H1 (cell line): ENCODE data around the gene PRG2. TPM values are rescaled to one million over a fixed set of nuclear protein-coding genes. Genes with fewer than 3 reads are reported as not detected.

Source experiments
- CTCF ChIA-PET: fragments of 300-600 bp; sonication (Branson Sonifier 250); formaldehyde crosslinking; loops from one replicate; lab custom pipeline; 2021; ENCODE audit not compliant: partially characterized antibody; lab: Charles Lee
- POLR2A ChIA-PET: fragments of 300-600 bp; sonication (Branson Sonifier 250); formaldehyde crosslinking; loops from one replicate; lab custom pipeline; 2021; ENCODE audit warnings: inconsistent platforms; ENCODE audit not compliant: partially characterized antibody; lab: Charles Lee
- DNase-seq, 2 experiments: peaks; one replicate each; pipeline versions ENCODE4 v3.0.0 to v3.0.0-alpha.2; 2010 to 2022; ENCODE audit warnings: low spot score in 2 of 2, low read depth in 1 of 2, mixed read lengths in 1 of 2
- FAIRE-seq: peaks from 2 replicates; lab custom pipeline; 2011; peaks lifted over from hg19 to GRCh38; lab: Jason Lieb, UNC
- H2AFZ ChIP-seq: 2 replicates; pipeline ENCODE4 v1.8.1; 2012; ENCODE audit warnings: low read length, inconsistent platforms
- H2AK5ac ChIP-seq: 2 replicates; pipeline ENCODE4 v1.6.1; 2013; ENCODE audit warnings: low read depth, low read length
- H2BK120ac ChIP-seq: replicated peaks from 2 replicates; pipeline ENCODE3; 2013; ENCODE audit warnings: low read depth, low read length, inconsistent platforms
- H2BK12ac ChIP-seq: 2 replicates; pipeline ENCODE4 v1.6.1; 2013; ENCODE audit warnings: low read depth, low read length
- H2BK15ac ChIP-seq: 2 replicates; pipeline ENCODE4 v1.6.1; 2013; ENCODE audit warnings: low read length
- H2BK20ac ChIP-seq: 2 replicates; pipeline ENCODE4 v1.6.1; 2013; ENCODE audit warnings: low read length
- H2BK5ac ChIP-seq: 2 replicates; pipeline ENCODE4 v1.6.1; 2013; ENCODE audit warnings: low read depth, low read length
- H3K14ac ChIP-seq: 2 replicates; pipeline ENCODE4 v1.6.1; 2013; ENCODE audit warnings: inconsistent platforms; ENCODE audit not compliant: insufficient read length
- H3K18ac ChIP-seq: 2 replicates; pipeline ENCODE4 v1.6.1; 2013; ENCODE audit warnings: low read length; ENCODE audit errors: extremely low read depth
- H3K23ac ChIP-seq: 2 replicates; pipeline ENCODE4 v1.6.1; 2013; ENCODE audit warnings: inconsistent platforms; ENCODE audit not compliant: insufficient read length
- H3K23me2 ChIP-seq: 2 replicates; pipeline ENCODE4 v1.6.1; 2013; ENCODE audit warnings: low read depth, low read length
- H3K27ac ChIP-seq: 2 replicates; pipeline ENCODE4 v1.6.1; 2011; ENCODE audit warnings: low read depth, low read length, inconsistent platforms
- H3K27me3 ChIP-seq, 4 experiments: replicated peaks in 1 of 4; 1 replicate in 1 of 4; 2 replicates in 3 of 4; pipeline versions ENCODE4 v1.6.1 to v1.8.1; 2011 to 2013; ENCODE audit warnings: low read length in 3 of 4, mild to moderate bottlenecking in 3 of 4, inconsistent platforms in 2 of 4, mixed read lengths in 2 of 4, moderate library complexity in 1 of 4; ENCODE audit not compliant: control insufficient read depth in 3 of 4, insufficient read depth in 3 of 4; ENCODE audit errors: extremely low read depth in 1 of 4
- H3K36me3 ChIP-seq, 4 experiments: 2 replicates each; pipeline versions ENCODE4 v1.6.1 to v1.8.1; 2011 to 2013; ENCODE audit warnings: mild to moderate bottlenecking in 4 of 4, low read length in 3 of 4, moderate library complexity in 2 of 4, control low read depth in 1 of 4, inconsistent platforms in 1 of 4; ENCODE audit not compliant: insufficient read depth in 4 of 4, control insufficient read depth in 2 of 4
- H3K4ac ChIP-seq: replicated peaks from 2 replicates; pipeline ENCODE3; 2013; ENCODE audit warnings: low read length, low read depth, mixed read lengths, inconsistent platforms; ENCODE audit not compliant: insufficient read length
- H3K4me1 ChIP-seq, 4 experiments: replicated peaks in 1 of 4; 1 replicate in 1 of 4; 2 replicates in 3 of 4; pipeline versions ENCODE4 v1.6.1 to v1.8.1; 2011 to 2013; ENCODE audit warnings: low read length in 3 of 4, inconsistent platforms in 2 of 4, mixed read lengths in 1 of 4; ENCODE audit not compliant: insufficient read depth in 4 of 4, control insufficient read depth in 3 of 4
- H3K4me2 ChIP-seq, 2 experiments: 2 replicates each; pipeline versions ENCODE4 v1.6.1 to v1.8.1; 2011 to 2013; ENCODE audit warnings: low read depth in 2 of 2, low read length in 2 of 2, control low read depth in 1 of 2, inconsistent platforms in 1 of 2, mild to moderate bottlenecking in 1 of 2; ENCODE audit not compliant: insufficient read depth in 1 of 2
- H3K4me3 ChIP-seq, 4 experiments: fragments of 200-600, 300-600 bp in 1 of 4; sonication (generic), shearing (Covaris generic), sonication (Bioruptor Twin) in 1 of 4; 2 replicates each; pipeline versions ENCODE4 v1.5.1 to v1.8.1; 2011 to 2016; ENCODE audit warnings: low read length in 4 of 4, low read depth in 3 of 4, control low read depth in 2 of 4, inconsistent platforms in 2 of 4, mild to moderate bottlenecking in 2 of 4, mixed read lengths in 1 of 4, moderate library complexity in 1 of 4; ENCODE audit not compliant: insufficient read depth in 2 of 4; ENCODE audit errors: extremely low read depth in 1 of 4
- H3K56ac ChIP-seq: replicated peaks from 2 replicates; pipeline ENCODE3; 2013; ENCODE audit warnings: low read depth, mild to moderate bottlenecking, mixed read lengths, low read length, inconsistent platforms; ENCODE audit not compliant: insufficient read length
- H3K79me1 ChIP-seq: 2 replicates; pipeline ENCODE4 v1.6.1; 2013; ENCODE audit warnings: low read depth, low read length, control low read depth
- H3K79me2 ChIP-seq, 2 experiments: 2 replicates each; pipeline versions ENCODE4 v1.6.1 to v1.8.1; 2012 to 2013; ENCODE audit warnings: low read length in 2 of 2, mild to moderate bottlenecking in 2 of 2, inconsistent platforms in 1 of 2; ENCODE audit not compliant: insufficient read depth in 2 of 2, control insufficient read depth in 1 of 2
- H3K9ac ChIP-seq, 4 experiments: replicated peaks in 1 of 4; 1 replicate in 1 of 4; 2 replicates in 3 of 4; pipeline versions ENCODE4 v1.6.1 to v1.8.1; 2011 to 2013; ENCODE audit warnings: low read depth in 3 of 4, low read length in 3 of 4, control low read depth in 2 of 4, mild to moderate bottlenecking in 2 of 4, moderate library complexity in 2 of 4, inconsistent platforms in 1 of 4; ENCODE audit errors: extremely low read depth in 1 of 4
- H3K9me3 ChIP-seq, 2 experiments: 2 replicates each; pipeline versions ENCODE4 v1.6.1 to v1.8.1; 2012 to 2013; ENCODE audit warnings: mild to moderate bottlenecking in 2 of 2, moderate library complexity in 2 of 2, control low read depth in 1 of 2, inconsistent platforms in 1 of 2, low read depth in 1 of 2, low read length in 1 of 2, mixed read lengths in 1 of 2; ENCODE audit not compliant: insufficient read depth in 2 of 2
- H4K20me1 ChIP-seq, 2 experiments: replicated peaks in 1 of 2; 2 replicates each; pipeline versions ENCODE3 to v1.8.1; 2011 to 2013; ENCODE audit warnings: inconsistent platforms in 2 of 2, low read length in 2 of 2, mild to moderate bottlenecking in 1 of 2; ENCODE audit not compliant: insufficient read depth in 2 of 2, control insufficient read depth in 1 of 2
- H4K5ac ChIP-seq: 2 replicates; pipeline ENCODE4 v1.6.1; 2013; ENCODE audit warnings: low read length, low read depth, mixed read lengths, inconsistent platforms; ENCODE audit not compliant: insufficient read length
- H4K8ac ChIP-seq: 2 replicates; pipeline ENCODE4 v1.8.0; 2013; ENCODE audit warnings: mild to moderate bottlenecking, moderate library complexity, low read length, inconsistent platforms; ENCODE audit not compliant: insufficient read depth; ENCODE audit errors: extremely low read depth
- H4K91ac ChIP-seq: replicated peaks from 2 replicates; pipeline ENCODE3; 2013; ENCODE audit warnings: low read length, mixed read lengths, inconsistent platforms; ENCODE audit not compliant: insufficient read length
- EZH2 ChIP-seq: fragments of 200-600 bp; sonication (generic); IDR thresholded peaks from 2 replicates; pipeline ENCODE4 v1.7.1; 2012; ENCODE audit warnings: low read depth, mild to moderate bottlenecking, moderate library complexity, low read length, inconsistent platforms; ENCODE audit not compliant: severe bottlenecking
- KDM1A ChIP-seq: fragments of 200-600, 300-600 bp; sonication (generic); IDR thresholded peaks from 2 replicates; pipeline ENCODE4 v1.7.1; 2016; ENCODE audit warnings: mild to moderate bottlenecking, low read length, borderline replicate concordance
- KDM5A ChIP-seq: fragments of 200-600 bp; IDR thresholded peaks from 2 replicates; pipeline ENCODE4 v1.7.1; 2012; ENCODE audit warnings: mild to moderate bottlenecking, low read length, inconsistent platforms, mixed read lengths
- MAX ChIP-seq: IDR thresholded peaks from 2 replicates; pipeline ENCODE4 v1.6.1; 2012; ENCODE audit warnings: inconsistent platforms
- NANOG ChIP-seq: IDR thresholded peaks from 2 replicates; pipeline ENCODE4 v1.6.1; 2011; ENCODE audit warnings: low read length, low read depth, mild to moderate bottlenecking, inconsistent platforms; ENCODE audit not compliant: insufficient read depth, poor library complexity, severe bottlenecking
- NRF1 ChIP-seq: IDR thresholded peaks from 2 replicates; pipeline ENCODE4 v1.6.1; 2011; ENCODE audit warnings: mild to moderate bottlenecking, low read depth, low read length, improper control_type of control experiment
- SIX5 ChIP-seq: IDR thresholded peaks from 2 replicates; pipeline ENCODE4 v1.6.1; 2011; ENCODE audit warnings: mild to moderate bottlenecking, low read depth, low read length
- WGBS, 2 experiments: shearing (Covaris generic) in 1 of 2; methylation state at CpG; one replicate each; pipeline versions ENCODE4 v1.1.6 to v1.1.7; 2013 to 2015; ENCODE audit warnings: low lambda C conversion rate in 2 of 2, mixed read lengths in 2 of 2, inconsistent platforms in 1 of 2, low coverage in 1 of 2, missing lambda C conversion rate in 1 of 2; ENCODE audit not compliant: insufficient replicate concordance in 2 of 2, insufficient coverage in 1 of 2, insufficient read length in 1 of 2; ENCODE audit errors: extremely low coverage in 1 of 2, missing lambda C conversion rate in 1 of 2; 5-methylcytosine and 5-hydroxymethylcytosine counted together
- polyA plus RNA-seq, 7 experiments: library from polyadenylated mRNA; depleted of rRNA in 3 of 7; stranded (reverse) in 5 of 7; unstranded in 2 of 7; fragments of >200 nt in 5 of 7; fragments of 200-250 nt in 2 of 7; gene quantifications; 1 replicate in 5 of 7; 2 replicates in 1 of 7; 4 replicates in 1 of 7; pipeline versions ENCODE4 v1.2.1 to v1.2.3, GENCODE V29; 2011 to 2013; ENCODE audit warnings: missing spikeins in 2 of 7, mixed read lengths in 2 of 7
- total RNA-seq: library from RNA; stranded (reverse); fragmentation: NEBNext Ultra II Directional; extraction: Animal tissue kit (Norgen Biotek cat#: 25700); gene quantifications from 2 replicates; pipeline ENCODE4 v1.2.1, GENCODE V29; 2021
- TF ChIP-seq, protein P1 (sequence below): IDR thresholded peaks from 2 replicates; pipeline ENCODE4 v1.6.1; 2012; ENCODE audit warnings: inconsistent platforms

Gene PRG2
- total and polyA plus RNA-seq, 2 of the 8 experiments (the other 6 are each of a cell fraction or from before 2014, with no cell fraction given) = 0.32 TPM; not detected in 1

- Histone ChIP-seq H3K18ac (no peak overlapping the region), H3K4me2 (no peak overlapping the region), H3K79me2 (no peaks in the 10 kb centered on the region), H2BK20ac (no peak overlapping the region), H3K36me3 (peaks cover 10 to 57% (median 33%) of the 10 kb centered on the region in 4 experiments; a peak in 7 of 8 replicates), H3K9ac (no peak overlapping the region), H2BK15ac (no peak overlapping the region), H3K79me1 (no peaks in the 10 kb centered on the region), H4K8ac (no peak overlapping the region), H2BK120ac (no peak overlapping the region), H4K5ac (no peak overlapping the region), H2AFZ (no peak overlapping the region), H2AK5ac (no peak overlapping the region), H4K91ac (no peak overlapping the region), H3K23me2 (no peaks in the 10 kb centered on the region), H4K20me1 (peaks cover 0 to 4% of the 10 kb centered on the region in 2 experiments), H3K14ac (no peak overlapping the region), H3K23ac (no peak overlapping the region), H3K4me3 (no peak overlapping the region), H3K4ac (no peak overlapping the region), H3K27ac (no peak overlapping the region), H2BK12ac (no peak overlapping the region), H2BK5ac (no peak overlapping the region), H3K9me3 (no peaks in the 10 kb centered on the region), H3K4me1 (no peaks in the 10 kb centered on the region; a peak in 2 of 7 replicates), H3K56ac (no peak overlapping the region), H3K27me3 (no peaks in the 10 kb centered on the region)
- WGBS, 2 experiments = 85% methylated on average over 4 of the region's 4 CpGs; no CpG with 5 or more reads in 1 of the 2 experiments
- ChIA-PET POLR2A (no interaction called here), CTCF (no interaction called here)
- DNase-seq (no peak), FAIRE-seq (no peak)
- TF ChIP-seq, protein P1, sequence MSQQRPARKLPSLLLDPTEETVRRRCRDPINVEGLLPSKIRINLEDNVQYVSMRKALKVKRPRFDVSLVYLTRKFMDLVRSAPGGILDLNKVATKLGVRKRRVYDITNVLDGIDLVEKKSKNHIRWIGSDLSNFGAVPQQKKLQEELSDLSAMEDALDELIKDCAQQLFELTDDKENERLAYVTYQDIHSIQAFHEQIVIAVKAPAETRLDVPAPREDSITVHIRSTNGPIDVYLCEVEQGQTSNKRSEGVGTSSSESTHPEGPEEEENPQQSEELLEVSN = no peak
- no peak for TF ChIP-seq KDM5A
- TF ChIP-seq KDM1A = no peak
- TF ChIP-seq MAX = no peak
- TF ChIP-seq EZH2 = no peak
- TF ChIP-seq NRF1 = no peak
- TF ChIP-seq NANOG = no peak
- no peak for TF ChIP-seq SIX5
These were observed 23.2 kb upstream of the PRG2 start for GRCh38 chr11:57413681-57414080.
